Endothelial cell of umbilical vein (primary cell): ENCODE measurements around the gene TMEM204. TPM values are rescaled to one million over a fixed set of nuclear protein-coding genes. Genes with fewer than 3 reads are reported as not detected.

Source experiments
- BruUV-seq: library from RNA; stranded (reverse); fragments of 400-500 nt; replicated peaks from 2 replicates; lab custom pipeline; 2021; lab: Mats Ljungman, UMichigan
- CTCF ChIA-PET: fragments of 300-600, 350-600 bp; sonication (Branson Sonifier 250); formaldehyde crosslinking; loops from one replicate; lab custom pipeline; 2021; ENCODE audit warnings: antibody characterized with exemption, inconsistent platforms; lab: Charles Lee
- POLR2A ChIA-PET: fragments of 300-600, 350-600 bp; sonication (Branson Sonifier 250); formaldehyde crosslinking; loops from one replicate; lab custom pipeline; 2021; ENCODE audit warnings: antibody characterized with exemption, inconsistent platforms; lab: Charles Lee
- DNase-seq: peaks from one replicate; pipeline ENCODE4 v3.0.0-alpha.2; 2011; ENCODE audit warnings: low read depth, low spot score
- FAIRE-seq: peaks from 2 replicates; lab custom pipeline; 2011; peaks lifted over from hg19 to GRCh38; lab: Jason Lieb, UNC
- H2AFZ ChIP-seq: 2 replicates; pipeline ENCODE4 v1.6.0; 2012; ENCODE audit warnings: low read depth, low read length, control low read depth, inconsistent platforms
- H3K27ac ChIP-seq: 2 replicates; pipeline ENCODE4 v1.5.1; 2011; ENCODE audit warnings: low read depth, mild to moderate bottlenecking, control low read depth, low read length, moderate library complexity; ENCODE audit not compliant: insufficient read depth
- H3K27me3 ChIP-seq, 2 experiments: 2 replicates each; pipeline versions ENCODE4 v1.6.0 to v1.6.1; 2011; ENCODE audit warnings: low read length in 2 of 2, mixed read lengths in 1 of 2; ENCODE audit not compliant: control insufficient read depth in 2 of 2, insufficient read depth in 2 of 2
- H3K36me3 ChIP-seq, 2 experiments: 2 replicates in 1 of 2; 3 replicates in 1 of 2; pipeline ENCODE4 v1.5.1; 2011; ENCODE audit warnings: low read length in 2 of 2, mild to moderate bottlenecking in 1 of 2, moderate library complexity in 1 of 2; ENCODE audit not compliant: control insufficient read depth in 2 of 2, insufficient read depth in 2 of 2; ENCODE audit errors: extremely low read depth in 1 of 2
- H3K4me1 ChIP-seq: 3 replicates; pipeline ENCODE4 v1.5.1; 2011; ENCODE audit warnings: mild to moderate bottlenecking, low read length; ENCODE audit not compliant: control insufficient read depth, insufficient read depth; ENCODE audit errors: extremely low read depth
- H3K4me2 ChIP-seq: 2 replicates; pipeline ENCODE4 v1.6.1; 2011; ENCODE audit warnings: low read length, control low read depth, mixed read lengths; ENCODE audit not compliant: insufficient read depth
- H3K4me3 ChIP-seq, 3 experiments: fragments of 200-600 bp in 1 of 3; sonication (generic), shearing (Covaris generic) in 1 of 3; replicated peaks in 1 of 3; 2 replicates each; pipeline ENCODE4 v1.5.1; 2011 to 2016; ENCODE audit warnings: control low read depth in 3 of 3, low read length in 3 of 3, mild to moderate bottlenecking in 2 of 3, inconsistent platforms in 1 of 3, low read depth in 1 of 3, moderate library complexity in 1 of 3; ENCODE audit not compliant: insufficient read depth in 1 of 3
- H3K79me2 ChIP-seq: 2 replicates; pipeline ENCODE4 v1.6.0; 2012; ENCODE audit warnings: low read length, inconsistent platforms; ENCODE audit not compliant: control insufficient read depth, insufficient read depth
- H3K9ac ChIP-seq: replicated peaks from 2 replicates; pipeline ENCODE3; 2011; ENCODE audit warnings: low read length, control low read depth; ENCODE audit not compliant: insufficient read depth; ENCODE audit errors: extremely low read depth
- H3K9me1 ChIP-seq: replicated peaks from 3 replicates; pipeline ENCODE4 v1.6.0; 2011; ENCODE audit warnings: mild to moderate bottlenecking, low read length; ENCODE audit not compliant: control insufficient read depth, insufficient read depth; ENCODE audit errors: extremely low read depth
- H3K9me3 ChIP-seq: replicated peaks from 2 replicates; pipeline ENCODE4 v1.5.1; 2012; ENCODE audit warnings: low read length, inconsistent platforms; ENCODE audit not compliant: control insufficient read depth, insufficient read depth
- H4K20me1 ChIP-seq: replicated peaks from 2 replicates; pipeline ENCODE3; 2011; ENCODE audit warnings: mild to moderate bottlenecking, low read length; ENCODE audit not compliant: control insufficient read depth, insufficient read depth; ENCODE audit errors: extremely low read depth
- EZH2 ChIP-seq: IDR thresholded peaks from 2 replicates; pipeline ENCODE4 v1.6.1; 2012; ENCODE audit warnings: borderline replicate concordance, low read depth, mild to moderate bottlenecking, moderate library complexity, low read length, inconsistent platforms; ENCODE audit not compliant: severe bottlenecking
- FOS ChIP-seq: IDR thresholded peaks from 2 replicates; pipeline ENCODE4 v1.6.1; 2011; ENCODE audit warnings: mild to moderate bottlenecking, low read length, moderate library complexity, borderline replicate concordance; ENCODE audit not compliant: insufficient read depth
- GATA2 ChIP-seq: IDR thresholded peaks from 2 replicates; pipeline ENCODE4 v1.7.0; 2011; ENCODE audit warnings: low read depth, mild to moderate bottlenecking, moderate library complexity, mixed read lengths, low read length; ENCODE audit not compliant: insufficient read length, insufficient read depth
- JUN ChIP-seq: IDR thresholded peaks from 2 replicates; pipeline ENCODE4 v1.6.1; 2011; ENCODE audit warnings: borderline replicate concordance, low read depth; ENCODE audit not compliant: insufficient read length, insufficient read depth
- MYC ChIP-seq: IDR thresholded peaks from one replicate; pipeline ENCODE4 v1.6.1; 2011; ENCODE audit warnings: mild to moderate bottlenecking, low read depth, low read length
- POLR2A ChIP-seq: IDR thresholded peaks from 2 replicates; pipeline ENCODE4 v1.6.1; 2012; ENCODE audit warnings: low read depth, mild to moderate bottlenecking, control low read depth, low read length
- POLR2AphosphoS5 ChIP-seq: IDR thresholded peaks from 2 replicates; pipeline ENCODE4 v1.6.1; 2012; ENCODE audit warnings: low read depth, mild to moderate bottlenecking, control low read depth, low read length, moderate library complexity; ENCODE audit not compliant: insufficient read depth
- dilution Hi-C: fragments of 300-500 bp; cut with MboI; formaldehyde crosslinking; loops from one replicate; pipeline ENCODE4 v1.15.0; 2019; ENCODE audit warnings: low sequenced_read_pairs; ENCODE audit not compliant: extremely low pct_ligation_motif_present
- intact Hi-C: fragments of 100-400 bp; cut with micrococcal nuclease; formaldehyde crosslinking; loops from one replicate; pipeline ENCODE4 v1.10.0; 2022
- polyA plus RNA-seq, 4 experiments: library from polyadenylated mRNA; depleted of rRNA in 3 of 4; stranded (reverse) in 3 of 4; unstranded in 1 of 4; fragments of >200 nt; gene quantifications; 2 replicates each; pipeline versions ENCODE4 v1.2.1 to v1.2.3, GENCODE V29; 2011 to 2012; ENCODE audit warnings: missing spikeins in 1 of 4
- total RNA-seq: library from RNA; stranded (reverse); gene quantifications from 2 replicates; pipeline ENCODE4 v1.2.3, GENCODE V29; 2021
- TF ChIP-seq, protein P1 (sequence below), 2 donors: IDR thresholded peaks; 1 replicate in 1 of 2; 2 replicates in 1 of 2; pipeline ENCODE4 v1.5.1; 2011; ENCODE audit warnings: low read length in 2 of 2, mild to moderate bottlenecking in 2 of 2, moderate library complexity in 2 of 2, control low read depth in 1 of 2, inconsistent platforms in 1 of 2, low read depth in 1 of 2; ENCODE audit not compliant: insufficient read depth in 1 of 2; ENCODE audit errors: extremely low read depth in 1 of 2
- TF ChIP-seq, protein P2 (sequence below): IDR thresholded peaks from 2 replicates; pipeline ENCODE4 v1.6.1; 2011; ENCODE audit not compliant: insufficient read depth, insufficient read length

Gene TMEM204
- total and polyA plus RNA-seq, 2 donors (not counting 3 experiments of a cell fraction or from before 2014, with no cell fraction given), result 32.5 to 50.7 TPM

DNA sequence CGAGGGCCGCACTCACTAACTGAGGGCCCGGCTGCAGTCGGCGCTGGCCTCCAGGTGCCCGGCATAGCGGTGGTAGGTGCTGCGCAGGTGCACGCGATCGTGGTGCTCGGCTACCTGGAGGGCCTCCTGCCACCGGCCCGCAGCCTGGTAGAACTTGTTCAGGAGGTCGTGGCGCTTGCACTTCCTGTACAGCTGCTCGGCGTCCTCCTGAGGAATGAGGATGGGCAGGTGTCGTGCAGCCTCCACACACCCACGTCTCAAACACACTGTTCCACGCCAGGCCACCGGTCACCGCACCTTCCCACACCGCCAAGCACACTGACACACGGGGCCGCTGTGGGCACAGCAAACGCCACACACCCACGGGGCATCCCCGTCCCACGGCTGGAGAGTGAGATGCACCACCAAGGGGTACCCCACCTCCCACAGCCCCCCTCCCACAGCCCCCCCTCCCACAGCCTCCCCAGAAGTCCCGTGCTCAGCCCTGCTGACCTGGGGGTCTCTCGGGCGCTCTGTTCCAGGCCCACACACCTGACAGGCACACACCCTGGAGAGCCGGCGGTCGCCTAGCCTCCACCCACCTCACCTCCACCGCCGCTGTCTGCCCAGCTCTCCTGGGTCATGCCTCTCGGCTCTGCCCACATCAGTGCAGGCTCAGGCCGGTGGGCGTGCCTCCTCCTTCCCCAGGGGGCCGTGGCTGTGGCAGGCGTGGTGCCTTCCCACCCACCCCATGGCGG lies 7.4 kb upstream of the TMEM204 start:
- DNase-seq (no peak), FAIRE-seq (no peak)
- Histone ChIP-seq H3K4me2 (no peak overlapping the region), H3K9ac (no peak overlapping the region), H3K79me2 (no peaks in the 10 kb centered on the region), H3K36me3 (no peaks in the 10 kb centered on the region), H3K27me3 (no peaks in the 10 kb centered on the region), H3K9me3 (no peaks in the 10 kb centered on the region), H4K20me1 (no peaks in the 10 kb centered on the region), H3K4me3 (no peak overlapping the region), H3K27ac (no peak overlapping the region), H3K4me1 (peaks cover 14% of the 10 kb centered on the region), H3K9me1 (no peaks in the 10 kb centered on the region), H2AFZ (no peak overlapping the region)
- dilution Hi-C loops, result no loop called here
- BruUV-seq, result no TSS peak
- intact Hi-C loops, result no loop called here
- TF ChIP-seq, protein P1, sequence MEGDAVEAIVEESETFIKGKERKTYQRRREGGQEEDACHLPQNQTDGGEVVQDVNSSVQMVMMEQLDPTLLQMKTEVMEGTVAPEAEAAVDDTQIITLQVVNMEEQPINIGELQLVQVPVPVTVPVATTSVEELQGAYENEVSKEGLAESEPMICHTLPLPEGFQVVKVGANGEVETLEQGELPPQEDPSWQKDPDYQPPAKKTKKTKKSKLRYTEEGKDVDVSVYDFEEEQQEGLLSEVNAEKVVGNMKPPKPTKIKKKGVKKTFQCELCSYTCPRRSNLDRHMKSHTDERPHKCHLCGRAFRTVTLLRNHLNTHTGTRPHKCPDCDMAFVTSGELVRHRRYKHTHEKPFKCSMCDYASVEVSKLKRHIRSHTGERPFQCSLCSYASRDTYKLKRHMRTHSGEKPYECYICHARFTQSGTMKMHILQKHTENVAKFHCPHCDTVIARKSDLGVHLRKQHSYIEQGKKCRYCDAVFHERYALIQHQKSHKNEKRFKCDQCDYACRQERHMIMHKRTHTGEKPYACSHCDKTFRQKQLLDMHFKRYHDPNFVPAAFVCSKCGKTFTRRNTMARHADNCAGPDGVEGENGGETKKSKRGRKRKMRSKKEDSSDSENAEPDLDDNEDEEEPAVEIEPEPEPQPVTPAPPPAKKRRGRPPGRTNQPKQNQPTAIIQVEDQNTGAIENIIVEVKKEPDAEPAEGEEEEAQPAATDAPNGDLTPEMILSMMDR (IDR thresholded peaks at IDR 0.05; ENCODE audit: extremely low read depth in 1 of 2, insufficient read depth in 1 of 2, low read depth in 1 of 2, low read length in 2 of 2), result no peak
- no peak for TF ChIP-seq POLR2AphosphoS5
- no peak for TF ChIP-seq EZH2
- no peak for TF ChIP-seq POLR2A
- no peak for TF ChIP-seq FOS
- TF ChIP-seq, protein P2, sequence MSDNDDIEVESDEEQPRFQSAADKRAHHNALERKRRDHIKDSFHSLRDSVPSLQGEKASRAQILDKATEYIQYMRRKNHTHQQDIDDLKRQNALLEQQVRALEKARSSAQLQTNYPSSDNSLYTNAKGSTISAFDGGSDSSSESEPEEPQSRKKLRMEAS, result no peak
- no peak for TF ChIP-seq JUN
- no peak for TF ChIP-seq MYC
- TF ChIP-seq GATA2, result no peak
- ChIA-PET CTCF (no interaction called here), POLR2A (interaction anchor here (0.5 kb wide), 1 partner anchor 44 kb away, joined by 4 read pairs; no protein-coding TSS in a partner anchor)
